ENCODE results near the gene BHLHA9.

Gene BHLHA9

DNA sequence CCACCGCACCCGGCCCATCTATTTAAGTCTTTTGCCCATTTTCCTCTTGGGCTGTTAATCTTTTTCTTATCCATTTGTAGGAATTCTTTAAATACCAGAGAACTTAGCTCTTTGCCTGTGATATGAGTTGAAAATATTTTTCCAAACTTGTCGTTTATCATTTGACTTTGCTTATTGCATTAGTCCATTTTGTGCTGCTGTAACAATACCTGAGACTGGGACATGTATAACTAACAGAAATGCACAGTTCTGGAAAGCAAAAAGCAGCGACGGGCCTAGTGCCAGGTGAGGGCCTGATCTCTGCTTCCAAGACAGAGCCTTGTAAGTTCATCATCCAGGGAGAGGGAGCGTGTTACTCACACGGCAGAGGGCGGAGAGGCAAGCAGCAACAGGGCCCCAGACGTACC lies 25.6 kb upstream of the BHLHA9 start:
- no peak for TF ChIP-seq FOXP2 (optimal IDR thresholded peaks at IDR 0.05; ENCODE audit: borderline replicate concordance, extremely low read depth, extremely low read length, insufficient read depth)
- TF ChIP-seq TAF1 (IDR thresholded peaks at IDR 0.05; ENCODE audit: borderline replicate concordance, insufficient read depth, low read length), result no peak
- TF ChIP-seq, protein P1, sequence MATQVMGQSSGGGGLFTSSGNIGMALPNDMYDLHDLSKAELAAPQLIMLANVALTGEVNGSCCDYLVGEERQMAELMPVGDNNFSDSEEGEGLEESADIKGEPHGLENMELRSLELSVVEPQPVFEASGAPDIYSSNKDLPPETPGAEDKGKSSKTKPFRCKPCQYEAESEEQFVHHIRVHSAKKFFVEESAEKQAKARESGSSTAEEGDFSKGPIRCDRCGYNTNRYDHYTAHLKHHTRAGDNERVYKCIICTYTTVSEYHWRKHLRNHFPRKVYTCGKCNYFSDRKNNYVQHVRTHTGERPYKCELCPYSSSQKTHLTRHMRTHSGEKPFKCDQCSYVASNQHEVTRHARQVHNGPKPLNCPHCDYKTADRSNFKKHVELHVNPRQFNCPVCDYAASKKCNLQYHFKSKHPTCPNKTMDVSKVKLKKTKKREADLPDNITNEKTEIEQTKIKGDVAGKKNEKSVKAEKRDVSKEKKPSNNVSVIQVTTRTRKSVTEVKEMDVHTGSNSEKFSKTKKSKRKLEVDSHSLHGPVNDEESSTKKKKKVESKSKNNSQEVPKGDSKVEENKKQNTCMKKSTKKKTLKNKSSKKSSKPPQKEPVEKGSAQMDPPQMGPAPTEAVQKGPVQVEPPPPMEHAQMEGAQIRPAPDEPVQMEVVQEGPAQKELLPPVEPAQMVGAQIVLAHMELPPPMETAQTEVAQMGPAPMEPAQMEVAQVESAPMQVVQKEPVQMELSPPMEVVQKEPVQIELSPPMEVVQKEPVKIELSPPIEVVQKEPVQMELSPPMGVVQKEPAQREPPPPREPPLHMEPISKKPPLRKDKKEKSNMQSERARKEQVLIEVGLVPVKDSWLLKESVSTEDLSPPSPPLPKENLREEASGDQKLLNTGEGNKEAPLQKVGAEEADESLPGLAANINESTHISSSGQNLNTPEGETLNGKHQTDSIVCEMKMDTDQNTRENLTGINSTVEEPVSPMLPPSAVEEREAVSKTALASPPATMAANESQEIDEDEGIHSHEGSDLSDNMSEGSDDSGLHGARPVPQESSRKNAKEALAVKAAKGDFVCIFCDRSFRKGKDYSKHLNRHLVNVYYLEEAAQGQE (IDR thresholded peaks at IDR 0.05; ENCODE audit: insufficient read depth in 1 of 2, low read depth in 2 of 2, low read length in 2 of 2), result no peak
- no peak for TF ChIP-seq SIN3A (IDR thresholded peaks at IDR 0.05; ENCODE audit: borderline replicate concordance, insufficient read depth, low read length)
- no peak for TF ChIP-seq POLR2AphosphoS5 (IDR thresholded peaks at IDR 0.05; ENCODE audit: low read depth, low read length)

DNA sequence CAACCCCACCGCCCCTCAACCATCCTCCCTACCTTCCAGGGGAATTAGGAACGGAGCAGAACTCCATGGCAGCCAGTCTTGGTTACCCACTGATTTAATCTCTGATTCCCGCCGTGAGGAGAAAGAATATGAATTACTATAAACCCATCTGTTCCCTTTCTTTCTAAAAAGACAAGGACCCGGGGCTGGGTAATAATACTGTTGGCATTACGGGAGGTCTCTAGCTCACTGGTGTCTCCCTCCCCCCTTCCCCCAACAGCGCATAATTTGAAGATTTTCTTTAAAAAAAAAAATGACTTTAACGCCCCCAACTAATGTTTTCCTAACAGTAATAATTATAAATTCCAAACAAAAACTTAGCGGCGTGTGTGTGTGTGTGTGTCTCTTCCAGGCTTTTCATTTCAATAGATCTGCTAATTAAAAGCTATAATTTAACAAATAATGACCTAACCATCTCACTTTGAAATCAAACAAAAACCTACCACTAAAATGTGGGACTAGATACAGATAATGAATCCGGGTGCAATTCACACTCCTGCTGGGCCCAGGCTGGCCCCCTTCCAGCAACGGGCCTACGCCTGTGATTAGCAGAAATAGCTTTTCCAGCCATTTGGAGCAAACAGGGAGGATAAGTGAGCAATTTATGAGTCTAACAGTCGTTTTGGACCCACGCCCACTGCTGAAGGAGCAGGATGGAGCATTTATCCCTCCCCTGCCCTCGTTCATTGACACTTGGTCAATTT lies 18.2 kb upstream of the BHLHA9 start:
- no peak for TF ChIP-seq FOXP2 (optimal IDR thresholded peaks at IDR 0.05; ENCODE audit: borderline replicate concordance, extremely low read depth, extremely low read length, insufficient read depth)
- no peak for TF ChIP-seq SIN3A (IDR thresholded peaks at IDR 0.05; ENCODE audit: borderline replicate concordance, insufficient read depth, low read length)
- no peak for TF ChIP-seq TAF1 (IDR thresholded peaks at IDR 0.05; ENCODE audit: borderline replicate concordance, insufficient read depth, low read length)
- no peak for TF ChIP-seq POLR2AphosphoS5 (IDR thresholded peaks at IDR 0.05; ENCODE audit: low read depth, low read length)
- TF ChIP-seq, protein P1 (IDR thresholded peaks at IDR 0.05; ENCODE audit: insufficient read depth in 1 of 2, low read depth in 2 of 2, low read length in 2 of 2), result 0 out of 4 replicates have a peak, but pooled peaks of 1 of the 2 experiments have one; percentile 26

DNA sequence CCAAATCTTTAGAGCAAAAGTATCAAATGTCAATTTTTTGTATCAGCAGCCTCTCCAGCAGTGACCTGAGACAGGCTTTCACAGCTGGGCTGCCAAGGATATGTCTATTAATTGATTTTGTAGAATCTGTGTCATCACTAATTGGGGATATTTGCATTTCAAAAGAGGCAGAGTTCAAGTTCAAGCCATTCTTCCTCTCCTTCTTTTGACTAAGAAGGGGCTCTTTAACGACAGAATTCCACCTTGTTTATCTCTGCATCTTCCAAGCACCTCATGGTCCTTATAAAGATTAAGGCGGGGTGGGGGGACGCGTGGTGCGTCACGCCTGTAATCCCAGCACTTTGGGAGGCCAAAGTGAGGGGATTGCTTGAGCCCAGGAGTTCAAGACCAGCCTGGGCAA lies 15.2 kb upstream of the BHLHA9 start:
- TF ChIP-seq FOXP2 (optimal IDR thresholded peaks at IDR 0.05; ENCODE audit: borderline replicate concordance, extremely low read depth, extremely low read length, insufficient read depth), result no peak
- TF ChIP-seq TAF1 (IDR thresholded peaks at IDR 0.05; ENCODE audit: borderline replicate concordance, insufficient read depth, low read length), result no peak
- no peak for TF ChIP-seq SIN3A (IDR thresholded peaks at IDR 0.05; ENCODE audit: borderline replicate concordance, insufficient read depth, low read length)
- TF ChIP-seq POLR2AphosphoS5 (IDR thresholded peaks at IDR 0.05; ENCODE audit: low read depth, low read length), result no peak
- TF ChIP-seq, protein P1 (IDR thresholded peaks at IDR 0.05; ENCODE audit: insufficient read depth in 1 of 2, low read depth in 2 of 2, low read length in 2 of 2), result no peak

DNA sequence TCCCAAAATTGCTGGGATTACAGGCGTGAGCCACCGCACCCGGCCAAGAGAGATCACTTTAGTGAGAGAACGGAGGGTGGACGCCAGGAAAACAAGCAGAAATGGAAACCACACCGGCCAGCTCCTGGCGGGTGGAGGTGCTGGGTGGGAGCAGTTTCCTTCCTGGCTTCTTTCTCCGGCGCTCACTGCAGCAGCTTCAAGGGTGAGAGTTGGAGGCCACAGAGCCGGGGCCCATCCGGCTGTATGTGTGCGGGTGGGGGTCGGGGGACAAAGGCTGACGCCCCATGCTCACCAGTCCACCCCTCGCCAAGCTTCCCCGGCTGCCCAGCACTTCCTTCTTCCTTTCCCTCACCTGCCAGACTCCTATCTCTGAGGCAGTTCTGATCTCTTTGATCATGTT lies 13.5 kb upstream of the BHLHA9 start:
- no peak for TF ChIP-seq FOXP2 (optimal IDR thresholded peaks at IDR 0.05; ENCODE audit: borderline replicate concordance, extremely low read depth, extremely low read length, insufficient read depth)
- TF ChIP-seq POLR2AphosphoS5 (IDR thresholded peaks at IDR 0.05; ENCODE audit: low read depth, low read length), result no peak
- TF ChIP-seq TAF1 (IDR thresholded peaks at IDR 0.05; ENCODE audit: borderline replicate concordance, insufficient read depth, low read length), result no peak

DNA sequence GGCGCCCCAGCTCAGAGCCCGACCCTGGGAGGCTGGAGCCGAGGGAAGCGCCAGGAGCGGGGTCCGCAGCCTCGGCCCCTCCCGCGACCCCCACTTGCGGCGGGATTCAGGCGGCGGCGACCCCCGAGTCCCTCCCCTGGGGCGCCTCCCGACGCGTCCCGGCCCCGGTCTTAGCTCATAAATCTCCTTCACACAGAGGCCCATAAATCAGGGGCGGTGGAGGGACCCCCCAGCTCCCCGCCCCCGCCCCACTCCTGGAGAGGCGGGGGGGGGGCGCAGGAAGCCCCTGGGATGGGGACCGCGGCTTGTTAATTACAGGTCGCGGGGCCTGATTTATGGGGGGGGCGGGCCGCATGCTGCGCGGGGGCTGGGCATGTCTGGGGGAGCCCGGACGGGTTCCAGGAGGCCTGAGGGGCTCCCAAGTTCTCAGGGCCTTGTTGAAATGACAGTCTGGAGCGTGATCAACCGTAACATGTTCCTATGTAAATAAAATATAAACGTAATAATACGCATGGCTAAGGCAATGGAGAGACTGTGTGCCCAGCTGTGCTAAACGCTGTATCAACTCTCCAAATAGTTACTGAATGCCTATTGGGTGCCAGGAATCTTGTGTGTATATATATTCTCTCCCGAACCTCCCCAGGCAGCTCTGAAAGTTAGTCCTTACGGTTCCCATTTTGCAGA lies 10.0 kb upstream of the BHLHA9 start:
- TF ChIP-seq TAF1 (IDR thresholded peaks at IDR 0.05; ENCODE audit: borderline replicate concordance, insufficient read depth, low read length) (no peak), POLR2AphosphoS5 (IDR thresholded peaks at IDR 0.05; ENCODE audit: low read depth, low read length) (no peak), FOXP2 (optimal IDR thresholded peaks at IDR 0.05; ENCODE audit: borderline replicate concordance, extremely low read depth, extremely low read length, insufficient read depth) (no peak), SIN3A (IDR thresholded peaks at IDR 0.05; ENCODE audit: borderline replicate concordance, insufficient read depth, low read length) (no peak)
- TF ChIP-seq, protein P1 (IDR thresholded peaks at IDR 0.05; ENCODE audit: insufficient read depth in 1 of 2, low read depth in 2 of 2, low read length in 2 of 2), result no peak
